Measurements from ENCODE around the gene HIPK1. TPM values are rescaled to one million over a fixed set of nuclear protein-coding genes. Genes with fewer than 3 reads are reported as not detected.

Gene HIPK1
- total RNA-seq (2014; rRNA removed; shearing (Covaris generic)), result 10.9 and 18.6 TPM in 2 replicates
- 12.4 and 17.7 TPM in 2 replicates for polyA plus RNA-seq (2015; cell fraction: cytosol; rRNA removed)
- polyA plus RNA-seq (2015; cell fraction: nucleus; rRNA removed), result 21.1 and 21.4 TPM in 2 replicates

DNA sequence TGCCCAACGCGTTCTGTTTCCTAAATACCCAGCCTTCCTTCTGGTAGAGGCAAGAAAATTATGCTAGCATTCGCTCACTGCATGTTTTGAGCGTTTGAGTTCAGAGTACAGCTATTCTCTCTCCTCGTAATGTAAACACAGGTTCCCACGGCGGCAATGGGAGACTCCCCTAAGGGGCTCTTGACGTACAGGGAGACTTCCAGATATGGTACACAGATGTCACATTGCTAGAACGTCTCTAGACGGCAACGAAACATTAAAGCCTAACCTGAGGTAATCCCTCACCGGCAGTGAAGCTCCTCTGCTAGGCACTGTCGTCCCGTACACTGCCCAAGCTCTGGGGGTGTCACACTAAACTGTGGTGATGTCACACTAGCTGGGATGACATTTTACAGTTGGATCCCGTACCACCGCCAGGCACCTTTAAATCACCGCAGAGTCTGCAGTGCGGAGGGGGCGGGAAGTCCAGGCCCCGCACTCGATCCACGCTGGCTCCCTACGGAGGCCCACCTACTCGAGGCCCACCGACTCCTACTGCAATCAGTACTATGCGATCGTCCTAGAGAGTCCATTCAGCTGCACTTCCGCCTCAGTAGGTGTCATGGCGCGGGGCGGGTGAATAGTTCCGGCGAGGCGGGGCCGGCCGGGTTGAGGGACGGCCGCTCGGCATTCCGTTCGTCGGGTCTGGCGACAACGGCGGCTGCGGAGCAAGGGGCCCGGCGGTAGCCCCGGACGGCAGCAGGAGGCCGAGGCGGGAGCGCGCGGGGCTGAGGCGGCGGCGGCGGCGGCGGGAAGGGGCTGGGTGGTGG lies at the start of gene HIPK1:
Gene HIPK1 (plus strand): TSS at position 384 of the 809 bp plus-strand sequence.
- peak; percentile 83 for DNase-seq (ENCODE audit: low read depth)

DNA sequence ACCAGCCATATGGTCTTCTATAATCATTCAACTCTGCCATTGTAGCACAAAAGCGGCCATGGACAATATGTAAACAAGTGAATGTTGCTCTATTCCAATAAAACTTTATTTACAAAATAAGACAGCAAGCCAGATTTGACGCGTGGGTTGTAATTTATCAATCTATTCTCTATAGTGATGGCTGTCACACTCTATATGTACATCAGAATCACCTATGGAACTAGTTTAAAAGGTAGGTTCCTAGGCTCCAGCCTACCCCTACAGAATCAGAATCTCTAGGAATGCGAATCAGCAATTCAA lies 49.4 kb upstream of the HIPK1 start:
- DNase-seq (ENCODE audit: low read depth), result no peak

DNA sequence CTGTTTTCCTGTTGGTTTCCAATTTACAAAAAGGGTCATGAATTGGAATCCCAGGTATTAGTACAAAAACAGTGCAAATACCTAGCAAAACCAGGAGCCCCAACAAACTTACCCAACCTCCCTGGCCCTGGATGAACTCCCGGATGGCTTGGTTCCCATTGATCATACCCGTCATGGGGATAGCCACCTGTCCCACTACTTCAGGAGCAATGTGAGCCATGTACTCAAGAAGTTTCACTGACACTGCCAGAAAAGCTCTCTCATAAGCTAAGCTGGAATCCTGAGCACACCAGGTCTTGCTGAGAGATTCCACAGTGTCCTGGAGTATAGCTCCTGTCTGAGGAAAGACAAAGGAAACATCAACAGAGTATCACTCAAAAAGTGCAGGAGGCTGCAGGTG lies 47.5 kb upstream of the HIPK1 start:
- no peak for DNase-seq (ENCODE audit: low read depth)

DNA sequence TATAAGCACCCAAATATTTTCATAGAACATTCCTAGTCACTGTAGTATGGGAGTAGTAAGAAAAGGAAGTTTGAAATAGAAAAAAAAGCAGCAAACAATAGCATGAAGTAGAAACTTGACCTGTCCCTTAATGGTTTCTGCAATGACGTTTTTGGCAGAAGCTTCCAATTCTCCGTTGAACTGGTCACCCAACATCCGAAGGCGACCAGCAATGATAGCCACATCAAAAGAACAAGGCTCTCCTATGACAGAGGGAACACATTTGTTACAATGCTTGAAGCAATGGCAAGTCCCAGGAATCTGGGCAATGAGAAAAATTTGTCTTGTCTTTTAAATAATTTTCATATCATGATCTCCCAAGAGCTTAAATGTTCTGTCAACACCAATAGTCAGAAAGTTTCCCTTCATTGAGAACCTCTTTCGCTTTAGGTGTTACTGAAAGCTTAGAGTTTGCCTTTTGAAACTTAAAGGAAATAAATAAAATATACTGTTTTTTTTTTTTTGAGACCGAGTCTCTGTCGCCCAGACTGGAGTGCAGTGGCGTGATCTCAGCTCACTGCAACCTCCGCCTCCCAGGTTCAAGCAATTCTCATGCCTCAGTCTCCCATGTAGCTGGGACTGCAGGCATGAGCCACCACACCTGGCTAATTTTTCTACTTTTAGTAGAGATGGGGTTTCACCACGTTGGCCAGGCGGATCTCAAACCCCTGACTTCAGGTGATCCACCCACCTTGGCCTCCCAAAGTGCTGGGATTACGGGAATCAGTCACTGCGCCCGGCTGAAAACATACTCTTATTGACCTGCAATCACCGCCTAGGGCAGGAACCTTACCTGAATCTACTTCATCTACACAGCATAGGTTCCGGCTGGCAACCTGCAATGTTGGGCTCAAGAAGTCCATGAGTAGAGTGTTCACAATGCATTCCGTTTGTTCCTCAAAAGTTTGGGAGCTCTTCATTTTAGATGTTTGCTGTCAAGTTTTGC lies 42.4 kb upstream of the HIPK1 start:
- no peak for DNase-seq (ENCODE audit: low read depth)

DNA sequence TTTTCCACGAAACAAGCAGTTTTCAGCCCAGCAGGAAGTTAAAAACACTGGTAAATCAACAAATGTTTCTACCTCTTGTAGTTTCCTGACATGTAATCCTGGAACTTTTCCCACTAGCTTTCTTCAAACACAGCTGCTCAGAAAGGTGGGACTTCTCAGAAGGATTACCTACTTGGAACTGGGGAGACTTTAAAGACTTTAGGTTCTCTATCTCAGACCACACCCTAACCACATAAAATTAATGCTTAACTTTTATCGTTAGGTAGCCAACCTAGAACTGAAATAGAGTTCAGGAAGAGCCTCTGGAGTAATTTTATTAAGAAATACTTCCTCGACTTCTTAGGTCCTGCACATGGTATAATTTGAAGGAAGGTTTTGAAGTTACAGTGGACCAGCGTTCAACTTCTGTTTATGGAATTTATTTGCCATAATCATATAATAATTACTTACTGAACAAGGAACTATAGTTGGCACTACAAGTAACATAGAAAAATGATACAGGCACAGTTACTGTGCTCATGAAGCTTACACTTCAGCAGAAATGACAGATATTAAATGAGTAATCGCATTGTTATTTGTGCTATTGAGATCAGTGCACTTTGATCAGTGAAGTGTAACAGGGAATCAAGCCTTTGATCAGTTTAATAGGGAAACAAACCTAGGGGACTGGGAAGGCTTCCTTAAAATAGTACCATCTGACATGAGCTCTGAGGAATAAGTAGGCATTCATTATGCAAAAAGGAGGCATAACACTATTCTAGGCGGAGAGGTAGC lies 41.5 kb upstream of the HIPK1 start, which contains the start of gene BCL2L15:
Gene BCL2L15 (minus strand): TSS at position 180 of the 774 bp plus-strand sequence. CDS start 206 bp downstream, outside the sequence.
- no peak for DNase-seq (ENCODE audit: low read depth)

DNA sequence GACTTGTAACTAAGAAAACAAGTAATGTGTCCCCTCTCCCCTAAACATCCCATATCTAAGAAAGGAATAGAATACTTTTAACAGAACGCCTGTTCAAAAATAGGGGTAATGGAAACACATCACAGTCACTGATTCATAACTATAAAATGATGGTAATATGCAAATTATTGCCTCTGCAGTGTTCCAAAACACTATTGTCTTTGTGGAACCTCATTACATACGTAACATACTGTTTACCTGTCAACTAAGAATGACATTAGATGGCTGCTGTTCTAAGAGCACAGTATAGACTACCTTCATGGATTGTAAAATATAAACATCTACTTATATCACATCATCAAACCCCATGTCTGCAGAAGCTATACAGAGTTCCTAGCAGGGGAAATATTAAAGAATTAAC lies 38.3 kb upstream of the HIPK1 start:
- DNase-seq (ENCODE audit: low read depth), result no peak

DNA sequence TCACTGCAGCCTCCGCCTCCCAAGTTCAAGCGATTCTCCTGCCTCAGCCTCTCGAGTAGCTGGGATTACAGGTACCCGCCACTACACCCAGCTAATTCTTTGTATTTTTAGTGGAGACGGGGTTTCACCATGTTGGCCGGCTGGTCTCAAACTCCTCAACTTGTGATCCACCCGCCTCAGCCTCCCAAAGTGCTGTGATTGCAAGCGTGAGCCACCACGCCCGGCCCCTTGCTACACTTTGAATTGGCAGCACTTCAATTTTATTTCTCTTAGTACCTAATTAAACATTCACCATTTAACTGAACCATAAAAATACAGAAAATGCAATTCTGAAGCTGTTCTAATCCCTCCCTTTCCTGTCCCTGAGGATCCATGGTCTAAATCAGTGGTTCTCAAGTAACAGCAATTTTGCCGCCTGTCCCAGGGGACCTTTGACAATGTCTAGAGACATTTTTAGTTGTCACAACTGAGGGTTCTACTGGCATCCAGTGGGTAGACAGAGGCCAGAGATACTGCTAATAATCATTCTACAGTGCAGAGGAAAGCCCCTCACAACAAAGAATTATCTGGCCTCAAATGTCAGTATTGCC lies 37.4 kb upstream of the HIPK1 start:
- no peak for DNase-seq (ENCODE audit: low read depth)

DNA sequence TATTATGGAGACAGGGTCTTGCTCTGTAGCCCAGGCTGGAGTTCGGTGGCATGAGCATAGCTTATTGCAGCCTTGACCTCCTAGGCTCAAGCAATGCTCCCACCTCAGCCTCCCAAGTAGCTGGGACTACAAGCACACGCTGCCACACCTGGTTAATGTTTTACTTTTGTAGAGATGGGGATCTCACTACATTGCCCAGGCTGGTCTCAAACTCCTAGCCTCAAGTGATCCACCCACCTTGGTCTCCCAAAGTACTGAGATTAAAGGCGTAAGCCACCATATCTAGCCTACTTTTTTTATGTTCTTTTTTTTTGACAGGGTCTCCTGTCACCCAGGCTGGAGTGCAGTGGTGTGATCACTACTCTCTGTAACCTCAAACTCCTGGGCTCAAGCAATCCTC lies 35.9 kb upstream of the HIPK1 start:
- no peak for DNase-seq (ENCODE audit: low read depth)

DNA sequence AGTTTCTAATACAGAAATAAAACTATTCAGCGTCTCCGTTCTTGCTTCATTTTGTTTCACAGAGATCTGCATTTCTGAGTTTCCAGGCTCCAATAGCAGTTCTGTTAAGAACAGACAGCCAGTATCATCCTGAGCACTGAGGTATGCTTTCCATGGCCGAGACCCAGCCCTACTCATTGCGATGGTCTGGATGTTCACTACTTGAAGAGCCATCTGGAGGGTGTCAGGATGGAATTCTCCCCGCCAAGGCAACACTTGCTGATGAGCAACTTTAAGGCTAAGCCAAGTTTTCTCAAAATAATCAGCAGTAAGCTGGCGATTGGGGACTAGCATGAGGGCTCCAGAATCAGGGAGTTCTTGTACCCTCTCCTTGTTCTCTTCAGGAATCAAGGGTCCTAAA lies 34.0 kb upstream of the HIPK1 start:
- no peak for DNase-seq (ENCODE audit: low read depth)

DNA sequence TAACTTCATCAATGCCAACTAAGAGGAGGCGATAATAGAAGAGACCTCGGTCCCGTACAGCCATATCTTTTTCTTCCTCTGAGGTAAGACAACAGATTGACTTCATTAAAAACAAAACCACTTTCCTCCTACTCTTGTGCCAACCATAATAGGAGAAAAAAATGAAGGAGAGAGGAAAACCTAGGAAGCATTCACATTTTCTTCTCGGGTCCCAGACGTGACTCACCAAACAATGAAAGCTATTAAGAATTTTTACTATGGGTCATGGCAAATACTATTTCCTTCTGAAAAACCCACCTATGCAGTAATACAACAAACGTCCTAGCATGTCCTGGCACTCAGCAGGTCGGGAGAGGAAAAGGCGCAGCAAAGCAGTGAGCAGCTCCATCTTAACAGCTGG lies 33.2 kb upstream of the HIPK1 start:
- no peak for DNase-seq (ENCODE audit: low read depth)

DNA sequence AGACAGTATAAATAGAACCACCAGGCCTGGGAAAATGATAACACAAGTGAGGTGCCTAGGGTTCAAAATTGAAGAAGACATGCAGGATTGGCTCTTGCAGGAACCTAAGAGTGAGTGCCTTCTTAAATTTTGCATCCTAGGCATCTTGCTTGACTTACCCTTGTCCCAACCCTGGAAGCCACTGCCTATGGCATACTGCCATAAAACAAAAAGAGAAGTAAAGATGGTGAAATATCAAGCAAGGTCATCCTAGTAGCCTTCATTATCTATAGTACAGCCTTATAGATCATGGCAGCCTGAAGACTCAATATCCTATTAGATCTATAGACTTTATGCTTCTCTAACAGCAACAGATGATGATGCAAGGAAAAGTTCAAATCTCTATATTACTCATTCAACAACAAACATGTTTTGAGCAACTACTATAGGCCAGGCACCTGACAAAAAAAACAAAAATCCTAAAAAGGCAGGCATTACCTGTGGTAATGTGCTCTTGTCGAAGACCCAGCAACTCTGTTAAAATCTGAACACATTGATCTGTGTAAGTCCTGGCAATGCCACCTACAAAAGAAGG lies 30.8 kb upstream of the HIPK1 start:
- DNase-seq (ENCODE audit: low read depth), result no peak

DNA sequence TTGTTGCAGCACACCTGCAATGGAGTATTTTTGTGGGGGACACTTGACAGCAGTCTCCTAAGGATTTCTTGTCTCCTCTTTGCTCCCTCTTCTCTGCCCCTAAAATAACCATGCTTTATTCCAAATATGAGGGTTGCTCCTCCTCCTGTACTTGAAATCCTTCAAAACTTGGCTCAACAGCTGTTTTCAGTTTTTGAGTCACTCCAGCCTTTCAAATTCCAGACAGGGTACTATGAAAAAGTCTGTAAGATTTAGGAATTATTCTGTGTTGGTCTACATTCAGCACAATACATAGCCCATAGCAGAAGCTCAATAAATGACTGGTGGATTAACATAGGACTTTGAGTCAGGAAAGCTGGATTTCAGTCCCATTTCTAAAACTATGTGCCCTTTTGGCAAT lies 30.0 kb upstream of the HIPK1 start:
- no peak for DNase-seq (ENCODE audit: low read depth)

DNA sequence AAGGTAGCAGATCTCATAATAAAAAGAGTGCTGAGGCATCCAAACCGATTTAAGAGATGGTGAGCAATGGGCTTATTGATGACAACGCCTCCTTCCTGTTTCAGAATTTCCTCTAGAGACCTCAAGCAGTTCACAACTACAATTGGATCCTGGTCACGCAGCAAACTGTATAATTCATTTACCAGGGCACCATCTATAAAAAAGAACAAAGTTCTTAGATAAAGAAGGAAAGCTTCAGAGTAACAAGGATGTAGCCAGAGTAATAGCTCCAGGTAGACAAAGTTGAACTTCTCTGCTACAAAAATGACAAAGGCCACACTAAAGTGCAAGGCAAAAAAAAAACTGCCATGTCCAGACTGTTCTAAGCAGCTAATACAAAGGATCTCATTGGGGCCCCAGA lies 27.9 kb upstream of the HIPK1 start:
- no peak for DNase-seq (ENCODE audit: low read depth)

DNA sequence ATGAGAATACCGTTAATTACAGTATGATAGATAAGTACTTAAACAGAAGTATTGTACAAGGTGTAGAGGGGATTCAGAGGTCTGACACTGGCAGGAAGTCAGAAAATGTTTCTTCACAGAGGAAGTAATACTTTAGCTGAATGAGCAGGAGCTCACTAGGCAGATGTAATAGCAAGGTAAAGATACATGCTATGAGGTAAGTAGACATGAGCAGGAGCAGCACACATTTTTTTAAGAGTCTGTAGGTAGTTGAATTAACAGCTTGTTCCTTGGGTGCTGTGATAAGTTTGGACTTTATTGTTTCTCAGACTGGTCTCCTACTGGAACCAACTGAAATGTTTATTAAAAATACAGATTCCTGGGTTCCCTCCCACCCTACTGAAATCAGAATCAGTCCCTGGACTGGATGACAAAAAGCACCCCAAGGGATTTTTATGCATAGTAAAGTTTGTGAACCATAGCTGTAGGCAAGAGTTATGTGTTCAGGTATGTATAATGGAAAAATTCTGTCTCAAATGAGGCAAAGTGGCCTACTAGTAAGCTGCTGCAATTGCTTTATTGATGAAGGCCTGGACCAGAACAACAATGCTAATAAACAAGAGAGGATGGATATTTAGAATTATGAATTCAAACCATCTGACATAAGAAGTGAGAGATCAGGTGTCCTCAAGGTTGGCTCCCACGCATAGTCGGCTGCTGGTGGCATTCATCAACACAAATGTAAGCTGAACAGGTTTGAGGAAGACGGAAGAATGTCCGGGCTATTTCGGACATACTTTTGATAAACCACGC lies 25.4 kb upstream of the HIPK1 start:
- peak; percentile 17 for DNase-seq (ENCODE audit: low read depth)

DNA sequence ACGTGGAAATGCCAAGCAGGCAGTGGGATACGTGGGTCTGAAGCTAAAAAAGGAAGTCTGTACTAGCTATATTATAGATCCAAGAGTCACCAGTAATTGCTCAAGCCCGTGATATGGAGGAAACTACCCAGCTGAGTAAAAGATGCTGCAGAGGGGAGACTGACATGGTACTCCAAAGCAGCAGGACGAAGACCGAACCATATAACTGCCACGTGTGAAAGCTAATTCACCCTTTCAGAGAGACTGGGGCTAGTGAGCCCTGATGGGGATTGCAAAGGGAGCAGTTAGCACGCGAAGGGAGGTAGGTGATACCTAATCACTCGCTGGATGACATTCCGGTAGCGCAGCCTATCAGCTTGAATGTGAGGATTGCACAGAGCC lies 24.8 kb upstream of the HIPK1 start:
- DNase-seq (ENCODE audit: low read depth), result no peak

DNA sequence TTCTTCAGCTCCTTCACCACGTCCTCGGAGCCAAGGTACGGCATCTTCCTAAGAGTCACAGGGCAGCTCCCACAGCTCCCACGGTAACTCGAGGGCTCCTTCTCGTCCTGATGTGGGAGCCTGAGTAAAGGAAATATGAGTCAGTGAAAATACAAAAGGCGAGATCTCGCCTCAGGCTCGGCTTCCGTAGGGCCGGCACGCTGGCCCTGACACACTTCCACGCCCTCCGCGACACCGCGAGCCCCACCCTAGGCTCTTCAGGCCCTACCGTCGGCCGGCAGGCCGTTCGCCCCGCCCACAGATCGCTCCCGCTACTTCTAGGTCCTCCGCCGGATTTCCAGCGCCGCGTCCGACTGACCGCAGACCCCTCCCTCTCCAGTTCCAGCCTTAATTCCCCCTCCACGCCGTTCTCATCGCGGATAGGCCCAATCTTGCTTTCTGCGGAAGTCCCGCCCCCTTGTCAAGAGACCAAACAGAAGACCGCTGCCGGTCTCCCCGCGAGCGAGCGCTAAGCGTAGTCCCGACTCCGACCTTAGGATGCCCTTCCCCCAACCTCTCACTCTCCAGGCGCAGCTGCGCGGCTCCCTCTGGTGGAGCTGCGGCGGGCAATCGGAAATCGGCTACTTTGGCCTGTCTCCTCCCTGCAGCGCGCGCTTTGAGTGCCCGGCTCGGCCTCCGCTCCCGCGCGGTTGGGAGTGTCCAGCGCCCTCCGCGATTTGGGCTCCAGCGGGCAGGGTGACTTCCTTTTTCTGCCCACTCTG lies 24.3 kb upstream of the HIPK1 start, which contains the start of the genes AP4B1 and DCLRE1B:
Gene AP4B1 (minus strand): TSS at position 126 of the 761 bp plus-strand sequence. CDS start 82 bp downstream, at position 44.
Gene DCLRE1B (plus strand): TSS at position 653 of the 761 bp plus-strand sequence. CDS start 261 bp downstream, outside the sequence.
- peak; percentile 100 for DNase-seq (ENCODE audit: low read depth)

DNA sequence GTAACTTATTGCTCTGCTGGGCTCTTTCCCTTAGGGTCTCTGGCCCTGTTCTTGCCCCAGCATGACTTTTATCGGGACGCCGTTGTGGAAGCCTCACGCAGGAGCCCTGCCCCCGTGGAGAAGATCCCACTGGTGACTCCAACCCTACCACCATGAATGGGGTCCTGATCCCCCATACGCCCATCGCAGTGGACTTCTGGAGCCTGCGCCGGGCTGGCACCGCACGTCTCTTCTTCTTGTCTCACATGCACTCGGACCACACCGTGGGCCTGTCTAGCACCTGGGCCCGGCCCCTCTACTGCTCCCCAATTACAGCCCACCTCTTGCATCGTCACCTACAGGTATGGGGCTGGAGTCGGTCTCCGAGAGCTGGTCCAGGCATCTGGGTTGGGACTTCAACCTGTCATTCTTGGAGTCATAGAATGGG lies 23.7 kb upstream of the HIPK1 start:
- no peak for DNase-seq (ENCODE audit: low read depth)

DNA sequence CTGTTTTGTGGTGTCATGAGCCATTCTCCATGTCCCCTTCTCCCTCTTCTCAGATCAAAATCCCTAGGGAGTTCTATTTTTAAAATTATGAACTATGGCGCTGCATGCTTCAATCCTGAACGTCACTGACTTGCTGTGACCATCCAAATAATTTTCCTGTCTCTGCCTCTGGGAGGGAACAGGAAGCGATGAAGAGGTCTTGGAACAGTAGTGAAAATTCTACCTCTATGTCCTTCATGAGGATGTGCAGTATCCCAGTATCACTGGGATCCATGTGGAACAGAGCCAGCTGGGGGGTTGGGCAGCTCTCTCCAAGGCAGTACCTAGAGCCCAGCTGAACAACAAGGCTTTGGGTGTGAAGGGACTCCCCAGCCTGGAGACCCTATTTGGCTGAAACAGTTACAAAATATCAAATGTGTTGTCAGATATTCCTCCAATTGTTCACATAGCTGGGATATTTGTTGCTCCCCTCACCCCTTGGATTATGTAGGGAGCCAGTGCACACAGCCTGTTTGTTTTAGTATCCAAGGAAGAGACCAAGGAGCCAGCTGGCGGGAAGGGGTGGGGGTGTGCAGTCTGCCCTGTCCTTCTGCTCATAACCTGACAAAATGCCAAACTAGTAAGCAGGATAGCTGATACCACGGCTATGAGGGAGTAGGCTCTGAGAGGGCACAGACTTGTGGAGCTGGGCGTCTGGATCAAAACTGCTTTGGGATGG lies 16.4 kb upstream of the HIPK1 start:
- peak; percentile 49 for DNase-seq (ENCODE audit: low read depth)

All from HT1080 (cell line).